ENCODE measurements around the gene DGCR6L.
"Not testable (repeated sequence)": the region's sequence is repeated elsewhere in the genome, so short reads cannot be mapped to it uniquely, and the experiment has no call there.

The DGCR6L gene

DNA sequence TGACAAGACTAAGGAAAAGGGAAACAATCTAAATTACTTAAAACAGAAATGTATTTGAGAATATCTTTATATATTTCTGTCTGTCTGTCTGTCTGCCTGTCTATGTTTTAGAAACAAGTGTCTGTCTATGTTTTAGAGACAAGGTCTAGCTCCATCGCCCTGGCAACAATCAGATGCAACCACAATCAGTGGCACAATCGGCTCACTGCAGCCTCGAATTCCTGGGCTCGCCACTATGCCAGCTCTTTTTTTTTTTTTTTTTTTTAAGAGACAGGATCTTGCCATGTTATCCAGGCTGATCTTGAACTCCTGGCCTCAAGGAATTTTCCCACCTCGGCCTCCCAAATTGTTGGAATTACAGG is 8.7 kb upstream of the DGCR6L start:
- FAIRE-seq, result not testable (repeated sequence)
- peak; percentile 17 for DNase-seq (ENCODE audit: low spot score)

DNA sequence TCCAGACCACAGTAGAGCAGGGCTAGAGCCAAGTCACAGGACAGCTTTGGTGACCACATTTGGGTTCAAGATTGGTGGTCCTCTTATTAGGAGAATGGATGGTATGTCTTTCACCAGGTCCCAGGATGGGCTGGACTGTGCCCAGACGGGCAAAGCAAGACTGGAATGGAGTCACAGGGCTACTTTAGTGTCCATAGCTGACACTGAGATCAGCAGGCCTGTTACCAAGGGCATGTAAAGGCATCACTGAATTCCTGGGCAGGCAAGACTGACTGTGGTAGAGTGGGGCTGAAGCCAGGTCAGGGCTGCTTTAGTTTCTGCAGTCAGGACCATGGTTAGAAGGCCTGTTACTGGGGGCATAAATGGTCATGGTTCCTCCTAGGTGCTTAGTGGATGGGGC is 6.1 kb upstream of the DGCR6L start:
- not testable (repeated sequence) for DNase-seq (ENCODE audit: low spot score); FAIRE-seq

DNA sequence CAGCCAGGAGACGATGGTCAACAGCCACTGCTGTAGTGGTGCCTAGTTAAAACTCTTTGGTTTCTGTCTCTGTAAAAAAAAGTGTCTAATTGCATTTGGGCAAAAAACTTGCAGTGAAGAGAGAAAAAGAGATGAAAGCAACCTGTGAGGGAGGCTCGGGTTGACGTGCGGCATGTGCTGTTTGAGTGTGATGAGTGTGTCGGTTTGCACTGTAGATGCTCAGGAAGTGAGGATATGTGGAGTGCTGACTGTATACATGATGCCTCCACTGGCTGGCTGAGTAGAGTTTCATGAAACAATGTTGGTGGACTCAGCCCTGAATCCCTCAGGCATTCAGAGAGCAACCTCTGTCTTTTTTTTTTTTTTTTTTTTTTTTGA is 4.3 kb upstream of the DGCR6L start:
- no peak for DNase-seq (ENCODE audit: low spot score)
- FAIRE-seq, result no peak

DNA sequence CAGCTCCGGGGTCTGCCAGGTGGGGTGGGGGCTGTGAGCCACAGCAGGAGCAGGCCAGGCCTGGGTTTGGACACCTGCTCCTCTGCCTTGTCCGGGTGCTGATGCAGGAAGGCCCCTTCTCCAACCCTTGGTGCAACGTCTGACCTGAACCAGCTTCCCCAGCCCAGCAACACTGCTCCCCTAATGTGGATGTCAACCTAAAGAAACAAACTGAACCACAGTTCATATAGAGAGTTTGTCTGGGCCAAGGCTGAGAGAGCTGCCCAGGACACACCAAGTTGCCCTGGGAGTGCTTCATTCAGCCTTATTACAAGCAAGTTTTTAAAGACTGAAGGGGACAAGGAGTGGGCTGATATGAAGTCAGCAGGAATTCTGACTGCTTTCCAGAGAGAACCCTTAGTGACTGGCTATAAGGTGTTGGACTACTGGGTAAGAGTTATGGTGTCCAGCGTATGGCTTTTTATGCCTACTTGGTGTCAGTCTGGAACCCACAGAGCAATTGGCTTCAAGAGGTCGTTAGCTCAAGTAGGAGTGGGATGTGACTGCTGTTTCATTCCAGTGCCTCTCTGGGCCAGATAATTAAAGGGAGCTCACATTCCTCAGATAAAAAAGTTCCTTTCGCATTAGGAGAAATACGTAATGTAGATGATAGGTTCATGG is 1.8 kb upstream of the DGCR6L start:
- DNase-seq (ENCODE audit: low spot score); FAIRE-seq: not testable (repeated sequence)

DNA sequence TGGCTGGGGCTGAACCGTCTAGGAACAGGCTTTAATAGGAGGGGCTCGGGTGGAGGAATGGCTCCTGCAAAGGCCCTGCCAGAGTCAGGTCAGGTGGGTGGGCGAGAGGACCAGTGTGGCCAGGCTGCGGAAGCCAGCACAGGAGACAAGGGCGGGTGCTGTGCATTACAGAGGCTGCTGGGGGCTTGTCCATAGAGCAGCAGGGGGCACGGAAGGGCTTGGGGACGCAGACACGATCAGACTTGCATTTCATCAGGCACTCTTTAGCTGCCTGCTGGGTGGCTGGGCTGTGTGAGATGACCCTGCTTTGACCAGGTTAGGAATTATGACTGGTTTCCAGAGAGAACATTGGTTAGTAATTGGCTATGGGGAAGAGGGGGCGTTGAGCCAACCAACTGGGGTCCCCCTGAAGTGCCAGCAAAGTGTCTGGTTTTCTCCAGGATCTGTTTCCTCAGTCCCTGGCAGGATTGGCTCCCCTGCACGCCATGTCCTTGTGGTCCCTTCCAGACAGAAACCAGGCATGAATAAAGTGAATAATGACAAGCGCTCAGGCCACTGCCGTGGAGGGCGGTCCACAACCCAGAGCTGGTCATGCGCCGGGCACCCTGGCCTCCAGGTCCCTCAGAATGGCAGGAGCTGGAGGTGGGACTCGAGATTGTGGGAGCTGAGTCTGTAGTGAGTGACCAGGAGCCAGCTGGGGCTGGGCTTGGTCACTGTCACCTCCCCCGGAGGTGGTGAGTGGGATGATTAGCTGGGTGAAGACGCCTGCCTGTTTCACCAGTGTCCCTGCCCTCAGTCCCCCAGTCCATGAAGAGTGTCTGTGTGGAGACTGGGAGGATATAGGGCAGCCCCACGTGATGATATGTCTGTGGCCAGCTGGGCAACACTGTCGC is 1.0 kb upstream of the DGCR6L start:
- FAIRE-seq; DNase-seq (ENCODE audit: low spot score): not testable (repeated sequence)

DNA sequence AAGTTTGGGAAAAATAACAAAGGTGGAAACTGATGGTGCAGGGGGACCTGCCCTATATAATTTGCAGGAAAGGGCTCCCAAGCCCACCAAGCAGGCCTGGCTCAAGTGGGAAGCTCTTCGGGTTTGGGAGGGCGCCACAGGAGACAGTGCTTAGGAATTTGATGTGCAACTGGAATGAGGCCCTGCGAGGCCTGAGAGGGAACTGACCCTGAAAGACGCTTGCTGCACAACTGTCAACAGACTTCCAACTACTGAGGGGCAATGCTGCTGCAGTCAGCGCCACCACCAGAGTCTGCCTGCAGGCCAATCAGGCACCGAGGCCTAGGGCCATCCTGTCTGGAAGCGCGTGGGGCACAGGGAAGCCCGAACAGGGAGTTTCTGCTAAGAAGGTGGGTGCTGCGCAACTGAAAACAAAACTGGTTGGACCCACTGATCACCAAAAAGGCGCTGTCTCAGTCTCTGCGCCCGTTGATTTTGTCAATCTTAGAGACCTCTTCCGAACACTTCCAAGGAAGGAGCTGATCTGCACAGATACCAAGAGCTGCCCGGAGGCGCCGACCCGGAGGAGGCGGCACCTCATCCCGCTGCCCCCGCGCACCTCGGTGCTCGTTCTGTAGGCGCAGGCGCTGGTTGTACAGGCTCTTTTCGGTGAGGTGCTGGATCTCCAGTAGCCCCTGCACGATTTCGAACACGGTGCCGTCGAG is 667 bp downstream of the DGCR6L start:
- FAIRE-seq (no peak), DNase-seq (ENCODE audit: low spot score) (peak; percentile 5)

DNA sequence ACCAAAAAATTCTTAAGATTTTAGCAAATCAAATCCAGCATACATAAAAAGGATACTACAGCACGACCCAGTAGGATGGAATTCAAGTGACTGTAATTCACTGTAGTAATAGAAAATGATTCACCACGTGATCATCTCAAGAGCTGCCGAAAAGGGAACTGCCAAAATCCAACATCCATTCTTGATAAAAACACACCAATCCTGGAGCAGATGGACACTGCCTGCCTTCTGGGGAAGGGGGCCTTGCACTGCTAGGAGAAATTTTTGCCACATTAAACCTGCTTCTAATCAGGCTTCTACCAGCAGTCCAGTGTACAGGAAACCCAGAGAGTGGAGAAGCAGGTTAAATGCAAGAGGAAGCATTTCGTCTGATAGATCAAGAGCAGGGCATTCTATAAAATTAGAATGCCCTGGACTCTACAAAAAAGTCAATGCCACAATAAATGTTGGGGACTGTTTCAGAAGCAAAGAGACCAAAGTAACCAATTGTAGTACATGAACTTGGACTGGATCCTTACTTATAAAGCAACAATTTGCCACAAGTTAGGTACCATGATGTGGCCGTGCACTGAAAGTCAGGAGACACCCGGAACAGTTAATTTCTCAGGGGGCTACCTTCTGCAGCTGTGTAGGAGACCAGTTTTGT is 1.7 kb downstream of the DGCR6L start:
- not testable (repeated sequence) for DNase-seq (ENCODE audit: low spot score); FAIRE-seq

DNA sequence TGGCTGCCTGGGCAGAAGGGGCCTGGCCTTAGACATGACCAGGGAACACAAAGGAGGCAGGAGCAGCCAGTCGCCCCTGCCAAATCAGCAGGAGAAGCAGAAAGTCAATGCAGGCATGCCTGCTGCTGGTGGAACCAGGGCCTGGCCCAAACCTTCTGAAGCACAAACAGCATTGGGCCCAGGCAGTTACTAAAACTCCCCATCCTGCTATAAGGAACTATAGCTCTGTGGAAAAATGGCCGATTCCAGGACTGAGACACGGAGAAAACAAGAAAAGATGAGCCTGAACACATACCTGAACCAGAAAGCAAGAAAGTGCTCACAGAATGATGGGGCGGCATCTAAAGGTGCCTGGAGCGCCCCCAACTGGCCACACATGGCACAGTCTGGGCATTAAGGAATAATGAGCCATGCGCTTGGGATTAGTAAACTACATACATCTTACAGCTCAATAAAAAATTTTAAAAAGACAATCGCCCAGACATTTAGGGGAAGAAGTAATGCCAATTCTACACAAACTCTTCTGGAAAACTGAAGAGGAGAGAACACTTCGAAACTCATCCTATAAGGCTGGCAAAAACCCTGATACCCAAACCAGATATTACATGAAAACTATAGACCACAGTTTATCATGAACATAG is 2.3 kb downstream of the DGCR6L start:
- not testable (repeated sequence) for FAIRE-seq; DNase-seq (ENCODE audit: low spot score)

DNA sequence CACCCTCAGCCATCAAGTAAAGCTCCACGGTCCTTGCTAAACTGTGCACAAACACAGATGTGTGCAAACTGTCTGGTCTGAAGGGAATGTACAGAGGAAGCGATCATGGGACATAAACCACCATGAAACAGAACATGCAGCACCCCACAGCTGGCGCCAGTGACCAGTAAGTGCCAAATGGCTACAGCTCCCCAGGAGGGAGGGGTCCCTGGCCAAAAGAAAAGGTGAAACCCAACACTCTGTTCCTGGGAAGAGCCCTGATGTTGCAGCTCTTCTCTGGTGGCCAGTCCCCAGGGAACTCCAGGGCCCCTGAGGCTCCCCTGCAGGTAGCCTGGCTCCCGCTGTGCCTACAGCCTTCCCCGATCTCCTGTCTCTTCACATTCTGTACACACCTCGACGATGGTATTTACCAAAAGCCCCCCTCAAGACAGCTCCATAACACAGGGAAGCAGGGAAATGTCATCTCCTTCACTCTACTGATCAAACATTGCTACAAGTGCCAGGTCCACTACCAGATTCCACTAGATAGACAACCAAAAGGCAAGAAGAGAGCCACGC is 2.9 kb downstream of the DGCR6L start:
- no peak for FAIRE-seq
- no peak for DNase-seq (ENCODE audit: low spot score)

DNA sequence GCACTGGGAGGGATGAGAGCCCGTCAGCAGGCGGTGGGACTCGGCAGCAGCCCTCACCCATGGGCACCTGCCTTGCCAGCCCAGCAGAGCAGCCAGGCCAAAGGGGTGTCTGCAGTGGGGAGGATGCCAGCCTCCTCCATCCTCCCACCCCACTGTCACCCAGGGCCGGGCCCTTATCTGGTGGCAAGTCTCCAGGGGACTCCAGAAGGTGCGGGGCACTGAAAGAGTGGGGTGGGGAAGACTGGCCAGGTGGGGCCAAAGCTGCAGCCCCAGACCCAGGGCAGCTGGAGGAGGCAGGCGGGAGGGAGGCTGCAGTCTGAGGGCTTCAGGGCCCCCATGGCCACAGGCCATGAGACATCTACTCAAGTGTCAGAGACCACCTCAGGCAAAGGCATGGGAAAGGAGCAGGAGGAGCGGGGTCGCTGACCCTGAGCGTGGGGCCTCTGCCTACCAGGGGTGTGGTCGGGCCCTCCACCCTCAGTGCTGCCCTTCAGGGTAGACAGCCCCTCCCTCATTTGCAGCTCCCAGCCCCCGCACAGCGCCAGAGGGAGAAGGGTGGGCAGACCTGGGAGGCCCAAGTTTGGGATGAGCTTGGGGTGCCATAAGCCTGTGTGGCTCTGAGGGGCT is 3.5 kb downstream of the DGCR6L start:
- no peak for DNase-seq (ENCODE audit: low spot score)

DNA sequence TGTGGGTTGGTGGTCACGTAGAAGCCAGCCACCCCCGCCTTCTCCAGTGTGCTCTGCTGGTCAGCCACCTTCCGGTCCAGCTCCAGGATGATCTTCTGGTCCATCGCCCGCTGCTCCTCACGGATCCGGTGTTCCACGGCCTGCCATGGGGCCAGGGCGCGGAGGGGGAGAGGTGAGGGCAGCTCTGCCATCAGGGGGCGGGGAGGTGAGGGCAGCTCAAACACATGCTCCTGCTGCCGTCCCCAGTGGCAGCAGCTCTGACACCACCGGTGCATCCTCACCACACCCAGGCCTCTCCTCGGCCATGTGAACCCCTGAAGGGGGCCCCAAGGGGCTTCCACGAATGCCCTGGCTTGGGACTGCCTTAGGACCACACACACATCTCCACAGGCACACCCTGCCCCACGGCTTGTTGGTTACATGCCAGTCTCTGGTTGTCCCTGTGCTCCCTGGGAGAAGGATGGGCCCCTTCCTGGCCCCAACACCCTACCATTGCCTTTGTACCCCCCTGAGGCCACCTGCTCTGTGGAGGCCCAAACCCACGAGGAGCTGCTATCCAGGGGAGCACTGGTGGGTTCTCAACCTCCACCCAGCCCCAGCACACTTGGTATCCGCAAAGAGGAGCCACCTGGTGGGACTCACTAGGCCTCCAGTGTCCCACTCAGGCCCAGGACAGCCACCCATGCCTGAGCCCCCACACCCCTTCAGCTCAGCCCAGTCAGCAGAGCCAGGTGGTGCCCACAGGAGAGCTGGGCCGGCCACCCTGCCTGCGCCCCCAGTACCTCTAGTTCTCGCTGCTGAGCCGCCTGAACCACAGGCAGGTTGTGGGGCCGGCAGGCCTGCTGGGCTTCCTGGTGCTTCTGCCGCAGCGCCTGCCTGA is 4.3 kb downstream of the DGCR6L start:
- FAIRE-seq (no peak), DNase-seq (ENCODE audit: low spot score) (no peak)

More for the DNA sequence above, 3.5 kb downstream of the DGCR6L start:
- FAIRE-seq, result no peak

DNA sequence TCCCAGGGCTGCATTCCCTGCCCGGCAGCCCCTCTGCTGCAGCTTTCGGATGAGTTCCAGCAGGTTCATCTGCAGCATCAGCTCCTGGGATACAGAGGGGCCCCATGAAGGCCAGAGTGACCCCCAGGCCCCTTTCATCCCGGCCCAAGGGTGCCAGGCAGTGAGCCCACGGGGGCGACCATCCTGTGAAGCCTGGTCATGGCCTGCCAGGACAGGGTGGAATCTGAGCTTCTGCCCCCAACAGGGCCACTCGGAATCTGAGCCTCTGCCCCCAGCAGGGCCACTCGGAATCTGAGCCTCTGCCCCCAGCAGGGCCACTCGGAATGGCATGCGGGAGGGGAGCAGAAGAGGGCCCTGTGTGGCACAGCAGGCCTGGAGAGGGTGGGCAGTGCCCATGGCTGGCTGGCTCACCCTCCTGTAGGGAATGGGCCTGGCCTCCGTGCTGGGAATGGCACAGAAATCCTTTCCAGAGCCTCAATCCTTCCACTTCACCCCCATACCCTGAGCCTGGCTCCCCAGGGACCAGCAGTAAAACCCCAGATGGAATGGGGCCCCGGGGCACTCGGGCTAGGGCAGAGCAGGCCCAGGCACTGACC is 5.0 kb downstream of the DGCR6L start:
- not testable (repeated sequence) for DNase-seq (ENCODE audit: low spot score); FAIRE-seq

DNA sequence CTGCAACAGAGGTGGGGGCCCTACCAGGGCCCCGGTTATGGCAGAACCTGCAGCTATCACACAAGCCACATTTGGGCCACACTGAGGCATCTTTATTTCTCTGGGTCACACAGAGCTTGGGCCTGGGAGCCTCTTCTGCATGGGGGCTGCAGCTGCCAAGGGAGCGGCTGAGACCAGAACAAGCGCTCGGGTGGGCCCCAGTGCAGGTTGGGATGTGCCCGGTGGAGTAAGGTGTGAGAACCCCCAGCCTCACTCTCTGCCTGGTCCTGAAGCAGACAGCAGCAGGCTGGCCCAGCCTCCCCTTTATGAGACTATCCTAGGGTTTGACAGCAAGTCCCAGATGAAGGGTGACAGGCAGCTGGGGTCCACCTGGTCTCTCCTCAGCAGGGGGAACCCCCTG is 5.7 kb downstream of the DGCR6L start:
- not testable (repeated sequence) for DNase-seq (ENCODE audit: low spot score); FAIRE-seq

DNA sequence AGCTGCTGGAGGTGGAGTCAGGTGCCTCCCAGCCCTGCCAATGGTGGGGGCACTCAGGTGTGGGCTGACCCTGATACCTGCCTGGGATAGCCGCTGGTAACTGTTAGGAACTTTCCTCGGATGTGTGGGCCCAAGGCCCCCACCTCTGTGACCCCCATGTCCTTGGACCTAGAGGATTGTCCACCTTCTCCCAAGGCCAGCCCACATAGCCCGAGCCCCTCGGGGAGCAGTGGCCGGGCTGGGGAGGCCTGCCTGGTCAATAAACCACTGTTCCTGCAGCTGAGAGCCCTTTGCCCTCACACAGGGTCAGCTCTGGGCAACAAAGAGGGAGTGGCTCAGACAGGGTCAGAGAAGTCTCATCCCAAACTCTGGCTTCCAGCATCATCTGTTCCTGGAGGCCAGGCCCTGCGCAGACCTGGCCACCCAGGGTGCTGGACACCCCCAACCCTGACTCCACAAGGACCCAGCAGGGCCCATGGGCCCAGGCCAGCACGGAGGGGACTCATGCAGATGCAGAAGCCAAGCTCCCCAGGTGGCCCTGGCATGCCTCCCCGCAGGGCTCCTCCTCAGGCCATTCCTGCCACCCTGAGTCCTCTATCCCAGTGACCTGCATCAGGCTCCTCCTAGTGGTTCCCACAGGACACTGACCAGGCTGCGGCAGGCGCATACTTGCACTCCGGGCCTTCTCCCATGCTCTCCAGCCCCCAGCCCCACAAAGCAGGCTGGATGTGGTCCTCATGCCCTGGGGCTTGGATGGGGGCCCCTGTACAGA is 6.4 kb downstream of the DGCR6L start:
- not testable (repeated sequence) for FAIRE-seq; DNase-seq (ENCODE audit: low spot score)

DNA sequence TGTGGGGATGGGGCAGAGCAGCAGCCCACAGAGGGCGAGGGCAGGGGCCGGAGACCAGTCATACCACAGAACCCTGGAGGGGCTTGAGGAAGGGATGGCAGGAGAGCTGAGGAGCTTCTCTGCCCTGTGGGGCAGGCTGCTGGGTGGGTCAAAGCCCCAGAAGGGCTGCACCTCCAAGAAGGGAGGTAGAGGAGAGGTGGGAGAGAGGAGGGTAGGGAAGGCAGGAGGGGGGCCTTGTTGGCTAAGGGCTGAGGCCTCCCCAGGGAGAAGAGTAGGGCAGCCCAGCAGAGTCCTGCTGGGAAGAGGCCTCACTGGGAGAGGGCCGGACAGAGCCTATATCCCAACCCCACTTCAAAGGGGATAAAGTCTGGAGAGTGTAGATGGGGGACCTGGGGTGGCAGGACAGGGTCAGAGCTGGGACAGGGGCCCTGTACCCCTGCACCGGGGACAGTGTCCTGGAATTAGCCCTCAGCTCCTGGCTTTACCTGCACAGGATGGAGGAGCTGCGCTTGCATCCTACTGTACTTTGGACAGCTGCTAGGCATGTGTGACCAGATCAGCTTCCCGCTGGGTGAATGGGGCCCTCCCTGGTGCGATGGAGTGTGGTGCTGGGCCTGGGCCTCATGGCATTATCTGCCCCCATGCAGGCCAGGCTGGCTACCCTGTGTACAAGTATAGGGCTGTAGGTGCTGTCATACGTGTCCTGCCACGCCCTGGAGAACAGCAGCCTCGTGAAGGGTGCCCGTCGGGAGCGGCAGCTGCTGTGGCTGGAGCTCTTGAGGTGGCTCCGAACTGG is 7.3 kb downstream of the DGCR6L start:
- DNase-seq (ENCODE audit: low spot score) (no peak), FAIRE-seq (no peak)

DNA sequence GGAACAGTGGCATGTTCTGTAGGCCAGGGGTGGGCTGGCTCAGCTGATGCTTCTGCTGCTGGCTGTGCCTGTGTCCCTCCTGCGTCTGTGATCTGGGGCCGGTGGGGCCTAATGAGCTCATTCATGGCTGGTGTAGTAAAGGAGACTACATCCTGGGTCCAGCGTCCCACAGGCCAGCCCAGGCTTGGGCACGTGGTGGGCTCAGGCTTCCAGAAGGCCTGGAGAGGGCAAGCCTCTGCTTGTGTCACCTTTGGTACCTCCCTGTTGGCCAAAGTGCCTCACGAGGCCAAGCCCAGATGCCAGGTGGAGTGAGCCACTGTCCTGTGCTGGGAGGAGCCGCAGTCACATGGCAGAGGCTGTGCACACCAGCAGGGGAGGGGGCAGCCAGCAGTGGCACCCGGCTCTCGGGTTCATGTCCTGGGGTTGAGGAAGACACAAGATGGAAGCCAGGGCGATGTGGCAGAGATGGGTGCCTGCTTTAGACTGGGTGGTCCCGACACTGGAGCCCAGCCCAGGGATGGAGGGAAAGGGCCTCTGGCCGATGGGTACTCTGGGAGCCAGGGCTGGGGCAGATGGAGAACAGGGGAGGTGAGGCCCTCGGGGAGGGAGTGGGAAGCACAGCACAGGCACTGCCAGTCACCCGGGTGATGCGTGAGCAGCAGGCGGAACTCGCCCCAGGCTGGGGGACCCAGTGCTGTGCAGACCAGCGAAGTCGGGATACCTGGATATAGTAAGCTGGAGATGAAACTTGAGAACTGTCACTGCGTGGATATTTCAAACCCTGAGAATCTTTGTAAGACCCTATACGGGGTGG is 8.4 kb downstream of the DGCR6L start:
- not testable (repeated sequence) for FAIRE-seq; DNase-seq (ENCODE audit: low spot score)

Data from RCC 7860 (cell line).